Motor neuron (in vitro differentiated cells): ENCODE data around the gene ACVR2B. TPM values are rescaled to one million over a fixed set of nuclear protein-coding genes. Genes with fewer than 3 reads are reported as not detected.

Experiments used
- ATAC-seq, 8 experiments: fragments of 200-7000 bp; cut with Tn5 transposase; replicated peaks in 6 of 8; 2 replicates each; pipeline ENCODE4 v1.8.0; 2021; ENCODE audit warnings: mild to moderate bottlenecking in 8 of 8, moderate library complexity in 8 of 8
- H3K27ac ChIP-seq, 2 donors: fragments of 250-450 bp; sonication (Bioruptor Pico); 2 replicates each; pipeline ENCODE4 v1.9.0; 2021; ENCODE audit warnings: antibody characterized with exemption in 2 of 2, mild to moderate bottlenecking in 2 of 2, moderate library complexity in 1 of 2
- H3K4me1 ChIP-seq, 2 donors: fragments of 250-450 bp; sonication (Bioruptor Pico); replicated peaks in 1 of 2; 2 replicates each; pipeline ENCODE4 v1.6.1; 2021; ENCODE audit warnings: antibody characterized with exemption in 2 of 2, mild to moderate bottlenecking in 2 of 2, moderate library complexity in 1 of 2
- H3K4me3 ChIP-seq, 5 donors: fragments of 250-450 bp; sonication (Bioruptor Pico); 2 replicates each; pipeline ENCODE4 v1.9.0; 2021; ENCODE audit warnings: antibody characterized with exemption in 5 of 5, mild to moderate bottlenecking in 5 of 5, moderate library complexity in 4 of 5
- WGBS, 10 experiments: fragments of 450-650 bp; shearing (Covaris generic); methylation state at CpG; one replicate each; pipeline ENCODE4 v1.0.0; 2022; 5-methylcytosine and 5-hydroxymethylcytosine counted together
- in situ Hi-C, 9 experiments: fragments of 400-800 bp; cut with MboI; loops; one replicate each; pipeline ENCODE4 v1.15.0; 2021; ENCODE audit warnings: low sequenced_read_pairs in 9 of 9, low pct_unique_long_range_greater_than_20kb in 2 of 9; ENCODE audit not compliant: unreplicated experiment in 9 of 9
- total RNA-seq, 8 experiments: library from RNA; unstranded; fragments of 300-600 nt; gene quantifications; 2 replicates each; pipeline versions ENCODE4 v1.2.3 to v1.2.4, GENCODE V29; 2022

The ACVR2B gene
- total RNA-seq, 8 experiments from 2014 or later, result 1.2 to 83.1 (median 31.5) TPM

- WGBS, 10 experiments, result 40 to 90% (median 74%) methylated on average over 1 to 3 of the region's 13 CpGs; no CpG with 5 or more reads in 5 of the 10 experiments
- in situ Hi-C loops, result loop anchor here in 5 of 9 experiments (25.0 kb wide), 3 partner anchors 104 to 479 kb away; partner anchors contain the start of gene SCN5A (in 3 of the 5)
- peak in 4 of 8 experiments; percentile 17 to 49 (median 22) for ATAC-seq
- Histone ChIP-seq H3K4me3 (no peak overlapping the region), H3K27ac (no peak overlapping the region), H3K4me1 (no peaks in the 10 kb centered on the region)
Observed at GRCh38 chr3:38533285-38533976, 79.7 kb downstream of the ACVR2B start.

- 83 to 100% (median 100%) methylated on average over 1 to 2 of the region's 2 CpGs; no CpG with 5 or more reads in 4 of the 10 experiments for WGBS, 10 experiments
- Histone ChIP-seq H3K4me1 (no peaks in the 10 kb centered on the region), H3K4me3 (no peak overlapping the region), H3K27ac (no peak overlapping the region)
- ATAC-seq, result peak in 2 of 8 experiments; percentile 29 to 37
- in situ Hi-C loops, result loop anchor here in 5 of 9 experiments (25.0 kb wide), 3 partner anchors 103 to 478 kb away; partner anchors contain the start of gene SCN5A (in 3 of the 5)
Observed at GRCh38 chr3:38534180-38534579, 80.5 kb downstream of the ACVR2B start.

GRCh38 chr3:38534604-38535003, 80.9 kb downstream of the ACVR2B start:
- H3K4me3 ChIP-seq, result no peak overlapping the region
- in situ Hi-C loops, result loop anchor here in 5 of 9 experiments (25.0 kb wide), 3 partner anchors 103 to 478 kb away; partner anchors contain the start of gene SCN5A (in 3 of the 5)
- no peak overlapping the region for H3K27ac ChIP-seq
- ATAC-seq, result no peak
- no peaks in the 10 kb centered on the region for H3K4me1 ChIP-seq
- WGBS, 10 experiments, result 86 to 100% (median 98%) methylated on average over 2 to 7 of the region's 7 CpGs

- in situ Hi-C loops, result loop anchor here in 5 of 9 experiments (25.0 kb wide), 3 partner anchors 101 to 476 kb away; partner anchors contain the start of gene SCN5A (in 3 of the 5)
- ATAC-seq, result no peak
- no peak overlapping the region for H3K27ac ChIP-seq
- H3K4me3 ChIP-seq, result no peak overlapping the region
- 0 to 100% (median 54%) methylated on average over 1 to 2 of the region's 3 CpGs; no CpG with 5 or more reads in 5 of the 10 experiments for WGBS, 10 experiments
- H3K4me1 ChIP-seq, result no peaks in the 10 kb centered on the region
Observed at GRCh38 chr3:38536671-38537070, 83.0 kb downstream of the ACVR2B start.

- Histone ChIP-seq H3K4me1 (peaks cover 0 to 3% of the 10 kb centered on the region in 2 donors), H3K27ac (no peak overlapping the region), H3K4me3 (no peak overlapping the region)
- 60 to 100% (median 100%) methylated on average over 1 to 2 of the region's 8 CpGs; no CpG with 5 or more reads in 4 of the 10 experiments for WGBS, 10 experiments
- no peak for ATAC-seq
- in situ Hi-C loops, result loop anchor here in 5 of 9 experiments (25.0 kb wide), 3 partner anchors 98 to 473 kb away; partner anchors contain the start of gene SCN5A (in 3 of the 5)
Observed at GRCh38 chr3:38538773-38539353, 85.2 kb downstream of the ACVR2B start.

- Histone ChIP-seq H3K4me1 (peaks cover 0 to 3% of the 10 kb centered on the region in 2 donors), H3K4me3 (no peak overlapping the region), H3K27ac (no peak overlapping the region)
- 13 to 92% (median 89%) methylated on average over 2 to 7 of the region's 9 CpGs; no CpG with 5 or more reads in 2 of the 10 experiments for WGBS, 10 experiments
- ATAC-seq, result peak in 4 of 8 experiments; percentile 18 to 65 (median 34)
- in situ Hi-C loops, result loop anchor here in 5 of 9 experiments (25.0 kb wide), 3 partner anchors 95 to 470 kb away; partner anchors contain the start of gene SCN5A (in 3 of the 5)
Observed at GRCh38 chr3:38541806-38542205, 88.1 kb downstream of the ACVR2B start.

Other genes starting within 250 kb of the ACVR2B start
- gene SLC22A13, start 188.1 kb upstream of the ACVR2B start, total RNA-seq, result 1 to 10 TPM in 1 of 8 experiments, under 1 TPM in 6, not detected in 1; 0.13 to 1.0 (median 0.36) TPM
- gene SLC22A14, start 171.6 kb upstream of the ACVR2B start, total RNA-seq, result under 1 TPM; 0.11 to 0.71 (median 0.33) TPM
- 10 to 100 TPM in 1 of 8 experiments, 1 to 10 TPM in 7; 2.5 to 14.2 (median 5.1) TPM for gene XYLB, start 107.1 kb upstream of the ACVR2B start, total RNA-seq
- 10 to 100 TPM in 7 of 8 experiments, 1 to 10 TPM in 1; 7.2 to 22.1 (median 14.7) TPM for gene EXOG, start 42.5 kb downstream of the ACVR2B start, total RNA-seq
- gene SCN5A, start 195.8 kb downstream of the ACVR2B start, total RNA-seq, result 1 to 10 TPM in 2 of 8 experiments, under 1 TPM in 6; 0.11 to 2.8 (median 0.58) TPM